PC-3 (cell line): ENCODE results near the gene CYB5R3. TPM values are rescaled to one million over a fixed set of nuclear protein-coding genes. Genes with fewer than 3 reads are reported as not detected.

ENCODE experiments used
- ATAC-seq: fragments of 200-7000 bp; cut with Tn5 transposase; 2 replicates; pipeline ENCODE4 v1.9.1; 2020; ENCODE audit warnings: mild to moderate bottlenecking, moderate library complexity
- BruUV-seq: library from RNA; stranded (reverse); fragments of 400-500 nt; replicated peaks from 2 replicates; lab custom pipeline; 2021; lab: Mats Ljungman, UMichigan
- CTCF ChIA-PET: fragments of 300-600 bp; sonication (Branson Sonifier 250); formaldehyde crosslinking; loops from one replicate; lab custom pipeline; 2022; ENCODE audit warnings: antibody characterized with exemption; lab: Charles Lee
- POLR2A ChIA-PET: fragments of 300-600 bp; sonication (Branson Sonifier 250); formaldehyde crosslinking; loops from one replicate; lab custom pipeline; 2022; ENCODE audit warnings: antibody characterized with exemption; ENCODE audit not compliant: unreplicated experiment; lab: Charles Lee
- DNase-seq: peaks from one replicate; pipeline ENCODE4 v3.0.0-alpha.2; 2015
- H2AFZ ChIP-seq: fragments of 300-600 bp; sonication (generic); 2 replicates; pipeline ENCODE4 v1.6.0; 2016; ENCODE audit warnings: antibody characterized with exemption, low read length
- H3F3A ChIP-seq: fragments of 300-600 bp; sonication (generic); one replicate; pipeline ENCODE4 v1.6.0; 2017; ENCODE audit warnings: antibody characterized with exemption, low read length, control low read depth, mild to moderate bottlenecking; ENCODE audit not compliant: unreplicated experiment
- H3K27ac ChIP-seq: fragments of 300-600 bp; sonication (generic); 2 replicates; pipeline ENCODE4 v1.5.1; 2016; ENCODE audit warnings: mild to moderate bottlenecking, low read length
- H3K27me3 ChIP-seq: fragments of 300-600 bp; sonication (generic); 2 replicates; pipeline ENCODE4 v1.6.1; 2016; ENCODE audit warnings: low read length, mixed read lengths
- H3K36me3 ChIP-seq: fragments of 300-600 bp; sonication (generic); 2 replicates; pipeline ENCODE4 v1.6.1; 2016; ENCODE audit warnings: low read depth, mixed run types, low read length, mixed read lengths
- H3K4me1 ChIP-seq: fragments of 300-600 bp; sonication (generic); 2 replicates; pipeline ENCODE4 v1.5.1; 2016; ENCODE audit warnings: low read length; ENCODE audit not compliant: insufficient read depth
- H3K4me2 ChIP-seq: fragments of 300-600 bp; sonication (generic); 2 replicates; pipeline ENCODE4 v1.6.0; 2016; ENCODE audit warnings: low read length
- H3K4me3 ChIP-seq: fragments of 300-600 bp; sonication (generic); 2 replicates; pipeline ENCODE4 v1.5.1; 2016; ENCODE audit warnings: mild to moderate bottlenecking, low read length, mixed read lengths
- H3K79me2 ChIP-seq: fragments of 300-600 bp; sonication (generic); 2 replicates; pipeline ENCODE4 v1.6.1; 2017; ENCODE audit warnings: low read length, mixed read lengths
- H3K9ac ChIP-seq: fragments of 300-600 bp; sonication (generic); 2 replicates; pipeline ENCODE4 v1.6.0; 2016; ENCODE audit warnings: mild to moderate bottlenecking, low read length
- H3K9me2 ChIP-seq: fragments of 300-600 bp; sonication (generic); replicated peaks from 2 replicates; pipeline ENCODE4 v1.6.1; 2016; ENCODE audit warnings: mixed run types, low read length, mixed read lengths
- H3K9me3 ChIP-seq: fragments of 300-600 bp; sonication (generic); 2 replicates; pipeline ENCODE4 v1.6.1; 2016; ENCODE audit warnings: low read length, mixed read lengths
- H4K20me1 ChIP-seq: fragments of 300-600 bp; sonication (generic); 2 replicates; pipeline ENCODE4 v1.6.1; 2016; ENCODE audit warnings: low read length, mixed read lengths
- EZH2 ChIP-seq: fragments of 300-600 bp; sonication (generic); IDR thresholded peaks from one replicate; pipeline ENCODE4 v1.6.1; 2017; ENCODE audit warnings: antibody characterized with exemption, mild to moderate bottlenecking, low read length; ENCODE audit not compliant: unreplicated experiment
- EZH2phosphoT487 ChIP-seq: fragments of 300-600 bp; sonication (generic); IDR thresholded peaks from 2 replicates; pipeline ENCODE4 v1.6.1; 2018; ENCODE audit warnings: mild to moderate bottlenecking, antibody characterized with exemption, low read length, borderline replicate concordance
- intact Hi-C: fragments of 100-400 bp; cut with micrococcal nuclease; formaldehyde crosslinking; loops from 2 replicates; pipeline ENCODE4 v1.9.0; 2023
- total RNA-seq: library from RNA; depleted of rRNA; stranded (reverse); fragments of >200 nt; gene quantifications from 2 replicates; pipeline ENCODE4 v1.2.3, GENCODE V29; 2014
- TF ChIP-seq, protein P1 (sequence below): fragments of 300-600 bp; sonication (generic); conservative IDR thresholded peaks from 2 replicates; pipeline ENCODE4 v1.5.1; 2017; ENCODE audit warnings: antibody characterized with exemption, low read depth, mild to moderate bottlenecking, low read length

The CYB5R3 gene
- total RNA-seq, 1 experiment from 2014 or later: 73.3 TPM

DNA sequence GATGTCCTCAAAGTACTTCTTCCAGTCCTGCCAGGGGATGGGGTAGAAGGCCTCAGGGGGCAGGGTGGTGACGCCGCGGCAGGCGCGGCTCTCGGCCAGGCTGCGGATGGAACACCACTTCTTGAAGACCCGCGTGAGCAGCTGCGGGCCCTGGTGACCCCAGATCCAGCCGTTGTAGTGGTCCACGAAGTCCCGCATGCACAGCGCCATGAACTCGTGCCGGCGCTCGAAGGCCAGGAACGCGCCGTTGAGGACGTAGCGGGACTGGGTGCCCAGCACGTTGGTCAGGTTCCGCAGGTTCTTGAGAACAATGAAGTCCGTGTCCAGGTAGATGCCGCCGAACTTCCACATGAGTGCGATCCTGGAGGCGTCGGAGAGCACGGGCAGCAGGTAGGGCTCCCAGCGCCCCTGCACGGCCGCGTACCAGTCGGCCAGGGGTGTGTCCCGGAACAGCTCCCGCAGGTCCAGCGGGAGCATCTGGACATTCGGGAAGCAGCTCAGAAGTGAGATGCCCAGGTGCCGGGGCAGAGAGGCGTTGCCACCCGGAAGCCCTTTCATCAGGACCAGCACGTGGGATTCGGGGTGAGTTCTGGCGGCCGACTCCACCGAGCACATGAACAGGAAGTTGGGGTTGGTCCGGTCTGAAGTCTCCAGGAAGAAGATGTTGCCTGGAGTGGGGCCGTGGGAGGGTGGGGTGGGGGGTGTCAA lies 44.0 kb upstream of the CYB5R3 start:
- ATAC-seq: no peak
- H3K4me3 ChIP-seq: no peak overlapping the region
- POLR2A ChIA-PET: no interaction called here

DNA sequence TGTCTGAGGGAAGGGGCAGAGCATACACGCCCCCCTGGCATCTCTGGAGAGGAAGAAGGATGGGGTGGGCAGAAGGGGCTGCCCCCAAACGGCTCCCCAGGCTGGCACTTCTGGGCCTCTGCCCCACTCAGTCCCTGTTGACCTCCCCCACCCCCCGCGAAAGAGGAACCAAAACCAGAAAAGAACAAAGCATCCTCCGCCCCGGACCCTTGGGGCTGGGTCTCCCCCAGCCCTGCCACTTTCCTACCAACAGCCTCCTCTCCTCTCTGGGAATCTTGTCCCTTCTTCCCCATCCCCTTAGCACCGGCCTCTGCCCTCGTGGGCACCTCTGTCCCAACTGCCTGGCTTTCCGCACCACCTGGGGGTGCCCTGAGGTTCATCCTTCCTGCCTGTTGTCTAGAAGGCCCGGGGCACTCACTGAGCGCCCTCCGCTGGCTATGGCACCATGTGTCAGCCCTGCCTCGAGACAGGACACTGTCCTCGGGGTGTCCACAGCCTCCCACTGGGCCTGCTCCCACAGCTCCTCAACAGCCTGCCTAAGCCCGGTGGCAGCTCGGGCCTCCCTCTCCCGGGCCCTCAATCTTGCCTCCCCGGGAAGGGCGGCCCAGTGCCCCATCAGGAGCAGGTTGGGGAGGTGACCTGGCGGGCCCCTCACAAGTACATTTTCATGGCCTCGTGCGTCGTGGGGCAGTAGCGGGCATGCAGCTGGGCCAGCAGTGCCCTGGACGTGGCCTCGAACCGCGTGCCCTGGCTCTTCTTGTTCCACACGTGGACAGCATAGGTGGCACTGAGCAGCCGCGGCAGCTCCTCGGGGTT lies 43.3 kb upstream of the CYB5R3 start:
- Histone ChIP-seq H3K4me3 (no peak overlapping the region), H3K4me1 (peaks cover 14% of the 10 kb centered on the region), H2AFZ (no peak overlapping the region), H3K79me2 (no peaks in the 10 kb centered on the region), H3K27ac (no peak overlapping the region), H3K27me3 (no peaks in the 10 kb centered on the region), H3K9me3 (no peaks in the 10 kb centered on the region), H3K9ac (no peak overlapping the region), H3K36me3 (no peaks in the 10 kb centered on the region), H3F3A (no peaks in the 10 kb centered on the region), H3K9me2 (no peaks in the 10 kb centered on the region), H4K20me1 (no peaks in the 10 kb centered on the region), H3K4me2 (no peak overlapping the region)
- ATAC-seq (no peak), DNase-seq (no peak)
- BruUV-seq: no TSS peak
- ChIA-PET CTCF (no interaction called here), POLR2A (no interaction called here)
- TF ChIP-seq EZH2phosphoT487 (no peak), EZH2 (no peak)
- TF ChIP-seq, protein P1, sequence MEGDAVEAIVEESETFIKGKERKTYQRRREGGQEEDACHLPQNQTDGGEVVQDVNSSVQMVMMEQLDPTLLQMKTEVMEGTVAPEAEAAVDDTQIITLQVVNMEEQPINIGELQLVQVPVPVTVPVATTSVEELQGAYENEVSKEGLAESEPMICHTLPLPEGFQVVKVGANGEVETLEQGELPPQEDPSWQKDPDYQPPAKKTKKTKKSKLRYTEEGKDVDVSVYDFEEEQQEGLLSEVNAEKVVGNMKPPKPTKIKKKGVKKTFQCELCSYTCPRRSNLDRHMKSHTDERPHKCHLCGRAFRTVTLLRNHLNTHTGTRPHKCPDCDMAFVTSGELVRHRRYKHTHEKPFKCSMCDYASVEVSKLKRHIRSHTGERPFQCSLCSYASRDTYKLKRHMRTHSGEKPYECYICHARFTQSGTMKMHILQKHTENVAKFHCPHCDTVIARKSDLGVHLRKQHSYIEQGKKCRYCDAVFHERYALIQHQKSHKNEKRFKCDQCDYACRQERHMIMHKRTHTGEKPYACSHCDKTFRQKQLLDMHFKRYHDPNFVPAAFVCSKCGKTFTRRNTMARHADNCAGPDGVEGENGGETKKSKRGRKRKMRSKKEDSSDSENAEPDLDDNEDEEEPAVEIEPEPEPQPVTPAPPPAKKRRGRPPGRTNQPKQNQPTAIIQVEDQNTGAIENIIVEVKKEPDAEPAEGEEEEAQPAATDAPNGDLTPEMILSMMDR: peak; percentile 30; the same call in 1 of the 2 replicates
- intact Hi-C loops: no loop called here

More for the DNA sequence above, 44.0 kb upstream of the CYB5R3 start:
- Histone ChIP-seq H3K36me3 (no peaks in the 10 kb centered on the region), H3K4me1 (peaks cover 8% of the 10 kb centered on the region), H3K79me2 (no peaks in the 10 kb centered on the region), H4K20me1 (no peaks in the 10 kb centered on the region), H3F3A (no peaks in the 10 kb centered on the region), H3K9me3 (no peaks in the 10 kb centered on the region), H3K27me3 (no peaks in the 10 kb centered on the region), H3K9ac (no peak overlapping the region), H3K27ac (no peak overlapping the region), H3K9me2 (no peaks in the 10 kb centered on the region), H3K4me2 (no peak overlapping the region), H2AFZ (no peak overlapping the region)
- TF ChIP-seq EZH2 (no peak), EZH2phosphoT487 (no peak)
- TF ChIP-seq, protein P1: no peak
- no TSS peak for BruUV-seq
- no peak for DNase-seq
- CTCF ChIA-PET: no interaction called here
- intact Hi-C loops: no loop called here
